ENCODE measurements around the gene BPGM. TPM values are rescaled to one million over a fixed set of nuclear protein-coding genes. Genes with fewer than 3 reads are reported as not detected.

The BPGM gene
- 10 to 100 TPM in 3 of 4 donors, 1 to 10 TPM in 1; 8.8 to 24.9 (median 24.0) TPM for total RNA-seq

DNA sequence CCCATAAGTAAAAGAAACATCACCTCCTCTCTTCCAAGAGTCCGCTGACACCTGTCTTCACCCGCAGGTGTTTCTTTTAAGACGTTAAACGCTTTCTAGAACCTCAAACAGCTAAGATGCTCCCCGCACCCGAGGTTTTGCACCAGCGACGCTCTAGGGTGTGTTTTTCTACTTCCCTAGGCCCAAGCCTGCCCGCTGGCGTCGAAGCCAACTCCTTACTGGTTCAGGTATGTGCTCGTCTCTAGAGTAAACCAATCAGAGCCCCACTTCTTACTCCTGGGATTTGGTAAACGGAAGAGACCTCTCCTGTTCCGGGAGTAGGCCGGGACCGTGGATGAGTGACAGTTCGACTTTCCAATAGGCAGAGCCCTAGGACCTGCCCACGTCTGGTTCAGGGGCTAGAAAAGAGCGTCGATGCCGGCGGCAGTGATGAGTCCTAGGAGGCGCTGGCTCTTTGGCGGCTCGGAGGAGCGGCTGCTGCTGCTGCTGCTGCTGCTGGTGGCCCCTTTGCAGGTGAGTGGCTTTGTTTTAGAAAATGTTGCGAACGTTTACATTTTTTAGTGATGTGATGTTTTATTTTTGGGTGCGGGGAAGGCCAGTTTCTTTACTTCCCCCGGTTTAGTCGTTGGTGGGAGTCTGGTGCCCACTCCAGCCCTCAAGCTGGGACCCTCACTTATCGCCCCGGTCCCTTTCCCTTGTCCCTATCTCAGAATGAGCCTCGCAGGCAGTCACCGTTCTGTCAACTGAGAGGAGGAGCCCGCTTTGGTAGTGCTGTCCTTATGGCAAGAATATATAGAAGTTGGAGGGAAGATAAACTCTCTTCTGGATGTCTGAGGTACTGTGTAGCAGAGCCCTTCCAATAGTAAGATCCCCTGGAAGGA is at the start of gene BPGM:
Gene BPGM, plus strand, starts transcription at position 429 of the 881 bp plus-strand sequence. CDS start 14,655 bp downstream, outside the sequence.
- peak within 1 kb of the TSS; percentile 86 to 97 (median 87) for H3K27ac ChIP-seq
- no peaks in the 10 kb centered on the region for H3K27me3 ChIP-seq
- no peaks in the 10 kb centered on the region for H3K36me3 ChIP-seq
- peak; percentile 96 to 99 for DNase-seq (ENCODE audit: low spot score in 2 of 2)
- TF ChIP-seq EP300 (IDR thresholded peaks at IDR 0.05) (peak; percentile 44 to 99), POLR2A (IDR thresholded peaks at IDR 0.05) (peak; percentile 95 to 98)
- TF ChIP-seq, protein P1, sequence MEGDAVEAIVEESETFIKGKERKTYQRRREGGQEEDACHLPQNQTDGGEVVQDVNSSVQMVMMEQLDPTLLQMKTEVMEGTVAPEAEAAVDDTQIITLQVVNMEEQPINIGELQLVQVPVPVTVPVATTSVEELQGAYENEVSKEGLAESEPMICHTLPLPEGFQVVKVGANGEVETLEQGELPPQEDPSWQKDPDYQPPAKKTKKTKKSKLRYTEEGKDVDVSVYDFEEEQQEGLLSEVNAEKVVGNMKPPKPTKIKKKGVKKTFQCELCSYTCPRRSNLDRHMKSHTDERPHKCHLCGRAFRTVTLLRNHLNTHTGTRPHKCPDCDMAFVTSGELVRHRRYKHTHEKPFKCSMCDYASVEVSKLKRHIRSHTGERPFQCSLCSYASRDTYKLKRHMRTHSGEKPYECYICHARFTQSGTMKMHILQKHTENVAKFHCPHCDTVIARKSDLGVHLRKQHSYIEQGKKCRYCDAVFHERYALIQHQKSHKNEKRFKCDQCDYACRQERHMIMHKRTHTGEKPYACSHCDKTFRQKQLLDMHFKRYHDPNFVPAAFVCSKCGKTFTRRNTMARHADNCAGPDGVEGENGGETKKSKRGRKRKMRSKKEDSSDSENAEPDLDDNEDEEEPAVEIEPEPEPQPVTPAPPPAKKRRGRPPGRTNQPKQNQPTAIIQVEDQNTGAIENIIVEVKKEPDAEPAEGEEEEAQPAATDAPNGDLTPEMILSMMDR (IDR thresholded peaks at IDR 0.05), result peak in 1 of 5 experiments; percentile 27
- WGBS, 2 donors, result 0% methylated on average over 36 of the region's 36 CpGs
- no peaks in the 10 kb centered on the region for H3K9me3 ChIP-seq
- peaks cover 0 to 50% (median 6%) of the 10 kb centered on the region in 4 donors for H3K4me1 ChIP-seq
- H3K4me3 ChIP-seq, result peak within 1 kb of the TSS; percentile 61 to 71 (median 70)

DNA sequence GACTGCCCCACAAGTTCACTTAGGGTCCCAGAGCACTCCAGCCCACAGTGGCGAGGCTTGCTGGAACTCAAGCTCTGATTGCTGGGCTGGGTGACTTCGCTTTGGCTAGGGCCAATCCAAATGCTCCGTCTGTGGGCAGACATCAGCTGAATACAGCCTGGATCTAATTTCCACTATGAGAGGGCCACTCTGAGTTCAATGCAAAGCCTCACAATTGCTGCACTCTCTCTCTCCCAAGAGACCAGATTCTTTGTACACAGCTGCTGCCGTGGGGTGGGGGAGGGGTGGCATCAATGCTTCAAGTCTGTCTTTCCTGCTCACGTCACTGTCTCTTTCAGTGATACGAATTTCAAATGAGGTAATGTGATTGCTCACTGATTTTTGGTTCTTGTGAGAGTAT is 47.3 kb upstream of the BPGM start:
- TF ChIP-seq EP300 (IDR thresholded peaks at IDR 0.05) (no peak), POLR2A (IDR thresholded peaks at IDR 0.05) (no peak)
- TF ChIP-seq, protein P1 (IDR thresholded peaks at IDR 0.05), result no peak
- H3K4me3 ChIP-seq, result no peak overlapping the region
- no peaks in the 10 kb centered on the region for H3K27me3 ChIP-seq
- no peak overlapping the region for H3K27ac ChIP-seq
- WGBS, 2 donors, result 41 to 57% methylated on average over 6 of the region's 6 CpGs
- H3K9me3 ChIP-seq, result no peaks in the 10 kb centered on the region
- no peaks in the 10 kb centered on the region for H3K36me3 ChIP-seq
- DNase-seq (ENCODE audit: low spot score in 2 of 2), result no peak
- H3K4me1 ChIP-seq, result peaks cover 0 to 12% (median 5%) of the 10 kb centered on the region in 4 donors

- Histone ChIP-seq H3K27me3 (no peaks in the 10 kb centered on the region), H3K4me3 (no peak overlapping the region), H3K9me3 (no peaks in the 10 kb centered on the region), H3K36me3 (no peaks in the 10 kb centered on the region), H3K27ac (peak overlapping the region in 1 of 4 donors; percentile 22), H3K4me1 (peaks cover 0 to 18% (median 3%) of the 10 kb centered on the region in 4 donors)
- TF ChIP-seq POLR2A (IDR thresholded peaks at IDR 0.05), result no peak
- no peak for TF ChIP-seq EP300 (IDR thresholded peaks at IDR 0.05)
- TF ChIP-seq, protein P1 (IDR thresholded peaks at IDR 0.05), result no peak
- DNase-seq (ENCODE audit: low spot score in 2 of 2), result no peak
- 75 to 77% methylated on average over 4 of the region's 4 CpGs for WGBS, 2 donors
Observed at GRCh38 chr7:134601459-134601858, 45.2 kb upstream of the BPGM start.

DNA sequence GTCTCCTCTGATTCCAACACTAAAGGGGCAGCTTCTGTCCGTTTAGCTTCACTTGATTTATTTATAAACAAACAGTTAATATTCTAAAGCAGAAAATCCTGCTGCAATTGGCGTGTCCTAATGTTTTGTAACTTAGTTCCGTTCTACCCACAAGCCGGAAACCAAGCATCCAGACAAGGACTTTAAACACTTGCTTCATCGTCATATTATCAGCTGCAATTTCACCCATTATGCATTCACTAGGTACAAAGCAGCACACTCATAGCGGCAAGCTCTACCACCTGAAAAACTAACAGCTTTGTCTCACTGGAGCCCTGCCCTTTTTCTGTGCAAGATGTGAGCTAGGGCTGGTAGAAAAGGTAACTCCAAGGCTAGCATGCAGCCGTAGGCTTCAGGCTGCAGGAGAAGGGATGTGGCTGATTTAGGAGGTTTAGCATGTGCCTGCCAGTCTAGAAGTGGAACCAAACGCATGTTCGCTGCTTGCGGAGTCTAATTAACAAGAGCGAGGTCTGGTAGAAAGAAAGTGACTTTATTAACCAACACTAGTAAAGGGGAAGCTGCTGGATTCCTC is 43.7 kb upstream of the BPGM start:
- TF ChIP-seq EP300 (IDR thresholded peaks at IDR 0.05), result peak in 1 of 2 donors; percentile 17
- TF ChIP-seq, protein P1 (IDR thresholded peaks at IDR 0.05), result no peak
- DNase-seq (ENCODE audit: low spot score in 2 of 2), result no peak
- peak overlapping the region in 2 of 4 donors; percentile 6 to 9 for H3K4me3 ChIP-seq
- no peaks in the 10 kb centered on the region for H3K9me3 ChIP-seq
- WGBS, 2 donors, result 45 to 46% methylated on average over 11 of the region's 11 CpGs
- peak overlapping the region in 2 of 4 donors; percentile 20 to 49 for H3K27ac ChIP-seq
- H3K27me3 ChIP-seq, result no peaks in the 10 kb centered on the region
- H3K4me1 ChIP-seq, result peaks cover 0 to 25% (median 3%) of the 10 kb centered on the region in 4 donors
- H3K36me3 ChIP-seq, result no peaks in the 10 kb centered on the region

Data from tibial nerve (tissue), 4 donors.